ENCODE measurements around the gene SFT2D3.
A peak's percentile ranks its signal among the peaks of the same experiment; 100 is the strongest.

The SFT2D3 gene

GRCh38 chr2:127690696-127691095, 10.6 kb upstream of the SFT2D3 start:
- Histone ChIP-seq H3K9ac (ENCODE audit: low read depth, low read length) (no peak overlapping the region), H3K9me3 (ENCODE audit: control insufficient read depth, insufficient read depth, low read length) (peaks cover 20% of the 10 kb centered on the region), H3K27me3 (ENCODE audit: control insufficient read depth, insufficient read depth, low read length) (0 out of 2 replicates have a peak, but pooled peaks cover 6% of the 10 kb centered on the region), H3K4me1 (ENCODE audit: control insufficient read depth, insufficient read depth, low read length) (no peaks in the 10 kb centered on the region), H3K27ac (ENCODE audit: low read depth, low read length) (no peak overlapping the region), H3K36me3 (ENCODE audit: control insufficient read depth, insufficient read depth, low read length) (no peaks in the 10 kb centered on the region), H3K4me3 (ENCODE audit: low read depth, low read length) (no peak overlapping the region)

- Histone ChIP-seq H3K4me1 (ENCODE audit: control insufficient read depth, insufficient read depth, low read length) (no peaks in the 10 kb centered on the region), H3K9me3 (ENCODE audit: control insufficient read depth, insufficient read depth, low read length) (peaks cover 13% of the 10 kb centered on the region), H3K36me3 (ENCODE audit: control insufficient read depth, insufficient read depth, low read length) (no peaks in the 10 kb centered on the region), H3K27me3 (ENCODE audit: control insufficient read depth, insufficient read depth, low read length) (0 out of 2 replicates have a peak, but pooled peaks cover 6% of the 10 kb centered on the region), H3K27ac (ENCODE audit: low read depth, low read length) (no peak overlapping the region), H3K9ac (ENCODE audit: low read depth, low read length) (no peak overlapping the region), H3K4me3 (ENCODE audit: low read depth, low read length) (peak overlapping the region; percentile 44; the same call in 1 of the 2 replicates)
Measured at GRCh38 chr2:127694986-127695385, 6.3 kb upstream of the SFT2D3 start.

GRCh38 chr2:127695491-127696472, 5.5 kb upstream of the SFT2D3 start:
- H3K9ac ChIP-seq (ENCODE audit: low read depth, low read length): no peak overlapping the region
- peaks cover 5% of the 10 kb centered on the region for H3K9me3 ChIP-seq (ENCODE audit: control insufficient read depth, insufficient read depth, low read length)
- H3K27me3 ChIP-seq (ENCODE audit: control insufficient read depth, insufficient read depth, low read length): 0 out of 2 replicates have a peak, but pooled peaks cover 6% of the 10 kb centered on the region
- H3K27ac ChIP-seq (ENCODE audit: low read depth, low read length): no peak overlapping the region
- peak overlapping the region; percentile 44 for H3K4me3 ChIP-seq (ENCODE audit: low read depth, low read length)
- H3K36me3 ChIP-seq (ENCODE audit: control insufficient read depth, insufficient read depth, low read length): no peaks in the 10 kb centered on the region
- H3K4me1 ChIP-seq (ENCODE audit: control insufficient read depth, insufficient read depth, low read length): peaks cover 7% of the 10 kb centered on the region

GRCh38 chr2:127697482-127698180, 3.7 kb upstream of the SFT2D3 start:
- Histone ChIP-seq H3K9ac (ENCODE audit: low read depth, low read length) (no peak overlapping the region), H3K4me3 (ENCODE audit: low read depth, low read length) (no peak overlapping the region), H3K9me3 (ENCODE audit: control insufficient read depth, insufficient read depth, low read length) (no peaks in the 10 kb centered on the region), H3K27me3 (ENCODE audit: control insufficient read depth, insufficient read depth, low read length) (0 out of 2 replicates have a peak, but pooled peaks cover 6% of the 10 kb centered on the region), H3K4me1 (ENCODE audit: control insufficient read depth, insufficient read depth, low read length) (peaks cover 14% of the 10 kb centered on the region), H3K27ac (ENCODE audit: low read depth, low read length) (no peak overlapping the region), H3K36me3 (ENCODE audit: control insufficient read depth, insufficient read depth, low read length) (no peaks in the 10 kb centered on the region)

GRCh38 chr2:127698553-127699355, 2.5 kb upstream of the SFT2D3 start:
- no peak overlapping the region for H3K27ac ChIP-seq (ENCODE audit: low read depth, low read length)
- H3K36me3 ChIP-seq (ENCODE audit: control insufficient read depth, insufficient read depth, low read length): peaks cover 8% of the 10 kb centered on the region
- H3K27me3 ChIP-seq (ENCODE audit: control insufficient read depth, insufficient read depth, low read length): 0 out of 2 replicates have a peak, but pooled peaks cover 6% of the 10 kb centered on the region
- no peaks in the 10 kb centered on the region for H3K9me3 ChIP-seq (ENCODE audit: control insufficient read depth, insufficient read depth, low read length)
- no peak overlapping the region for H3K4me3 ChIP-seq (ENCODE audit: low read depth, low read length)
- no peak overlapping the region for H3K9ac ChIP-seq (ENCODE audit: low read depth, low read length)
- H3K4me1 ChIP-seq (ENCODE audit: control insufficient read depth, insufficient read depth, low read length): peaks cover 16% of the 10 kb centered on the region

GRCh38 chr2:127700527-127701192, 637 bp upstream of the SFT2D3 start:
- peaks cover 16% of the 10 kb centered on the region for H3K4me1 ChIP-seq (ENCODE audit: control insufficient read depth, insufficient read depth, low read length)
- peaks cover 26% of the 10 kb centered on the region for H3K36me3 ChIP-seq (ENCODE audit: control insufficient read depth, insufficient read depth, low read length)
- no peaks in the 10 kb centered on the region for H3K9me3 ChIP-seq (ENCODE audit: control insufficient read depth, insufficient read depth, low read length)
- peak overlapping the region; percentile 95 for H3K9ac ChIP-seq (ENCODE audit: low read depth, low read length)
- no peaks in the 10 kb centered on the region for H3K27me3 ChIP-seq (ENCODE audit: control insufficient read depth, insufficient read depth, low read length)
- peak overlapping the region; percentile 74 for H3K4me3 ChIP-seq (ENCODE audit: low read depth, low read length)
- H3K27ac ChIP-seq (ENCODE audit: low read depth, low read length): peak overlapping the region; percentile 95

- H3K9me3 ChIP-seq (ENCODE audit: control insufficient read depth, insufficient read depth, low read length): no peaks in the 10 kb centered on the region
- peak overlapping the region; percentile 95 for H3K9ac ChIP-seq (ENCODE audit: low read depth, low read length)
- peak overlapping the region; percentile 74 for H3K4me3 ChIP-seq (ENCODE audit: low read depth, low read length)
- no peaks in the 10 kb centered on the region for H3K27me3 ChIP-seq (ENCODE audit: control insufficient read depth, insufficient read depth, low read length)
- H3K36me3 ChIP-seq (ENCODE audit: control insufficient read depth, insufficient read depth, low read length): peaks cover 37% of the 10 kb centered on the region
- peaks cover 16% of the 10 kb centered on the region for H3K4me1 ChIP-seq (ENCODE audit: control insufficient read depth, insufficient read depth, low read length)
- H3K27ac ChIP-seq (ENCODE audit: low read depth, low read length): peak overlapping the region; percentile 95
Measured at GRCh38 chr2:127701651-127702394, 526 bp downstream of the SFT2D3 start.

GRCh38 chr2:127702395-127703009, 1.2 kb downstream of the SFT2D3 start:
- peaks cover 44% of the 10 kb centered on the region for H3K36me3 ChIP-seq (ENCODE audit: control insufficient read depth, insufficient read depth, low read length)
- H3K9ac ChIP-seq (ENCODE audit: low read depth, low read length): peak overlapping the region; percentile 95; the same call in 1 of the 2 replicates
- no peaks in the 10 kb centered on the region for H3K9me3 ChIP-seq (ENCODE audit: control insufficient read depth, insufficient read depth, low read length)
- no peaks in the 10 kb centered on the region for H3K27me3 ChIP-seq (ENCODE audit: control insufficient read depth, insufficient read depth, low read length)
- H3K4me3 ChIP-seq (ENCODE audit: low read depth, low read length): peak overlapping the region; percentile 74
- H3K4me1 ChIP-seq (ENCODE audit: control insufficient read depth, insufficient read depth, low read length): peaks cover 16% of the 10 kb centered on the region
- H3K27ac ChIP-seq (ENCODE audit: low read depth, low read length): peak overlapping the region; percentile 95

GRCh38 chr2:127703282-127703681, 2.0 kb downstream of the SFT2D3 start:
- Histone ChIP-seq H3K4me3 (ENCODE audit: low read depth, low read length) (no peak overlapping the region; the same call in 1 of the 2 replicates), H3K9me3 (ENCODE audit: control insufficient read depth, insufficient read depth, low read length) (no peaks in the 10 kb centered on the region), H3K9ac (ENCODE audit: low read depth, low read length) (no peak overlapping the region), H3K27ac (ENCODE audit: low read depth, low read length) (no peak overlapping the region), H3K27me3 (ENCODE audit: control insufficient read depth, insufficient read depth, low read length) (no peaks in the 10 kb centered on the region), H3K4me1 (ENCODE audit: control insufficient read depth, insufficient read depth, low read length) (peaks cover 16% of the 10 kb centered on the region), H3K36me3 (ENCODE audit: control insufficient read depth, insufficient read depth, low read length) (peaks cover 52% of the 10 kb centered on the region)

Measured in HUES48 (cell line).